ES-I3 (cell line): ENCODE data around the gene MT1G.

ENCODE experiments used
- H3K36me3 ChIP-seq: 2 replicates; pipeline ENCODE4 v1.6.1; 2013; ENCODE audit warnings: mild to moderate bottlenecking, low read length, control low read depth, moderate library complexity; ENCODE audit not compliant: insufficient read depth
- H3K4me1 ChIP-seq: 2 replicates; pipeline ENCODE4 v1.6.1; 2013; ENCODE audit warnings: mild to moderate bottlenecking, control low read depth, low read length; ENCODE audit not compliant: insufficient read depth
- H3K9ac ChIP-seq: 2 replicates; pipeline ENCODE4 v1.6.1; 2013; ENCODE audit warnings: low read depth, mild to moderate bottlenecking, low read length, moderate library complexity
- H3K9me3 ChIP-seq: 2 replicates; pipeline ENCODE4 v1.6.1; 2013; ENCODE audit warnings: mild to moderate bottlenecking, low read length, moderate library complexity; ENCODE audit not compliant: control insufficient read depth, insufficient read depth

MT1G gene

DNA sequence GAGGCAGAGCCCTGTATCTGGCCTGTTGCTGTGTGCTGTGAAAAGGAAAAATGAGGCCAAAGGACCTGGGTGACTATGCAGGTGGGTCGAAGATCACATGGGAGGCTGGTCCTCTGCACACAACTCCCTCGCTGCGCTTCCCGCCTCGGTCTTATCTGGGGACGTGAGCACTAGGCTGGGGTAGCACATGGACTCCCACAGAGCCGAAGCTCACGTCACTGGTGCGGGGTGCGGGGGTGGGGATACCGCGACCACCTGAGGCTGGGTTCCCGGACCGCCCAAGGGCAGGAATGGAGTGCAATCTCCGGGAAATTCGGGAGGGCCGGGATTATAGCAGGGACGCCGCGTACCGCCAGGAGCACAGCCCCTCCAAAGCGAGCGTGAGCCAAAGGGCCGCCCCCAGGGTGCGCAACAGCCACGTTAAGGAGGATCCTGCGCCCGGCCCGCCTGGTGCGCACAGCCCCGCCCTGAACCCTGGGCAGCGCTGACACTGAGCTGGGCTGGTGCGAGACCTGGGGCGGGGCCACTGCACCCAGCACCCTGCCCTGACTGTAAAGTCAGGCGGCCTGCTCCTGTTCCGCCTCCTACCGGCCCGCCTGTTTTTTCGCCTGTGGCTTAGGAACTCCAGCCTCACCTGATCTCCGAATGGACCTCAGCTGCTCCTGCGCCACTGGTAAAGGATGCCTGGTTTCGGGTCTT lies 24.6 kb downstream of the MT1G start:
- H3K9ac ChIP-seq: peak overlapping the region; percentile 49
- no peaks in the 10 kb centered on the region; the same call in 1 of the 2 replicates for H3K4me1 ChIP-seq
- no peaks in the 10 kb centered on the region for H3K9me3 ChIP-seq
- H3K36me3 ChIP-seq: no peaks in the 10 kb centered on the region

DNA sequence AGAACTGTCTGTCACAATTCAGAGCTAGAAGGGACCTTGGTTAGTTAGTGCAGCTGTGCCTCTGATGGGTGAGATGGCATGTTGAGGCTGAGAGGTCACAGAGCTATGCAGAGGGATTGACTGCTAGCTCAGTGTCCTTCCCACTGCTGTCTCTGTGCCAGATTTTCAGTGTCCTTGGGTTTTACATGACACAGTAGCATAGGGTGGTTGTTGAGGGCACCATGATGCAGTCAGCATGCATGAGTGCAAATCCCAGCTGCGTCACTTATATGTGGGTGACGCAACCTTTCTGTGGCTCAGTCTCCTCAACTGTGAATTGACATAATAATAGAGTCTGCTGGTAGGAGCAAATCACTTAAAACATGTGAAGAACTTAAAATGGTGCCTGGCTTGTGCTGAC lies 26.7 kb downstream of the MT1G start:
- Histone ChIP-seq H3K36me3 (no peaks in the 10 kb centered on the region), H3K4me1 (0 out of 2 replicates have a peak, but pooled peaks cover under 1% of the 10 kb centered on the region), H3K9me3 (no peaks in the 10 kb centered on the region), H3K9ac (no peak overlapping the region)

DNA sequence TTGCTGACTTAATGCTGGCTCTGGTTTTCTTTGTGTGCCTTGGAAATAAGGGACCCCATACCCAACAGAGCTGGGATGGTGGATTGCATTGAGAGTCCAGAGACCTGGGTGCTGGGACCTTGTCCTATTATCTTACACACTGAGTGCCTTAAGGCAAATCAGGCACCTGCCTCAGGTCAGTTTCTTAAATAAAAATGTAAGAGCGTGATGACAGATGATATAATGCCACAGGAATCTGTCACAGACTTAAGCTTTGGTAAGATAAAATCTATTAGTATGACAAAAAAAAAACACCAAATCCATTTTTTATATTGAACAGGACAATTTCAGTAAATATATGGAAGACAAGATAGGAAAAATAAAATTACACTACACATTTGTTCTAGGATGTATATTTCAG lies 27.8 kb downstream of the MT1G start:
- Histone ChIP-seq H3K4me1 (0 out of 2 replicates have a peak, but pooled peaks cover 4% of the 10 kb centered on the region), H3K9me3 (no peaks in the 10 kb centered on the region), H3K36me3 (no peaks in the 10 kb centered on the region), H3K9ac (no peak overlapping the region)

DNA sequence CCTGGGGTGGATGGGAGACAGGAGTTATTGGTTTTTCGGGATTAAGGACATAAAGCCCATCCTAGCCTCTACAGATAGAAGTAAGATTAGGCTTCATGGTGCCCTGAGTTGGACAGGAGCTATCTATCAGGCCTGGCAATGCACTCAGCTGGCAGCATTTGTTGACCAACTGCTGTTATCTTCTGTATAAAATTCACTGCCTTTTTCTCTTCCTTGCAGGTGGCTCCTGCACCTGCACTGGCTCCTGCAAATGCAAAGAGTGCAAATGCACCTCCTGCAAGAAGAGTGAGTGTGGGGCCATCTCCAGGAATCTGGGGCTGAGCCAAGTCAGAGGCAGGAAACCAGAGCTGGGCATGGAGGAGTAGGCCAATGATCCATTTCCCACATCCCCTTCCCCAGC lies 28.8 kb downstream of the MT1G start:
- H3K9ac ChIP-seq: no peak overlapping the region
- 0 out of 2 replicates have a peak, but pooled peaks cover 4% of the 10 kb centered on the region for H3K4me1 ChIP-seq
- no peaks in the 10 kb centered on the region for H3K36me3 ChIP-seq
- H3K9me3 ChIP-seq: no peaks in the 10 kb centered on the region

DNA sequence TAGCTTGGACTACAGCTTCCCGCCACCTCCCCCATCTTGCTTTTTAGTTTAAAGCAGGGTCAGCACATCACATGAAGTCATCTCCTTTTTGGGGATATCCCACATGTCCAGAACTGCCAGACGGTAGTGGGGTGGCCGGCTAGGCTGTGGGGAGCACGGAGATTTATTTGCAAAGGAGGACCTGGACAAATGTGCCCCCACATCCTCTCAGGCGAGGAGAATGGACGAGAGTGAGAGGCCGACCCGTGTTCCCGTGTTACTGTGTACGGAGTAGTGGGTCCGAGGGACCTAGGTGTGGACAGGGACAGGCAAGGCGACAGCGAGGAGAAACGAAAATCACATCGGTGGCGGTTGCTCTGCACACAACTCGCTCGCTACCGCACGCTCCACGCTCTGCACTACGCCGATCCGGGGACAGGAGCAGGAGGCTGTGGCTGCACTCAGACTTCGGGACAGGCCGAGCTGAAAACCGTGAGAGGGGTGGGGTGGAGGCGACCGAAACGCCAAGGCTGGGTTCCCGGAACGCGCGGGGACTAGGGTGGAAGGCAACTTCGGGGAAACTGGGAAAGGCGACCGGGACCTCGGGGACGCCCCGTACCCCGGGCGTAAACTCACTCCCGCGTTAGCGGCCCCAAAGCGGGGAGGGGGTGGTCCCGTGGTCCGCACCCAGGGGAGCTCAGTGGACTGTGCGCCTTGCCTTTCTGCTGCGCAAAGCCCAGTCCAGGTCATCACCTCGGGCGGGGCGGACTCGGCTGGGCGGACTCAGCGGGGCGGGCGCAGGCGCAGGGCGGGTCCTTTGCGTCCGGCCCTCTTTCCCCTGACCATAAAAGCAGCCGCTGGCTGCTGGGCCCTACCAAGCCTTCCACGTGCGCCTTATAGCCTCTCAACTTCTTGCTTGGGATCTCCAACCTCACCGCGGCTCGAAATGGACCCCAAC lies 29.8 kb downstream of the MT1G start, which contains the start of gene MT1A:
MT1A (plus strand) TSS at position 853 of the 937 bp plus-strand sequence; CDS start at position 926, 73 bp downstream.
- Histone ChIP-seq H3K4me1 (0 out of 2 replicates have a peak, but pooled peaks cover 4% of the 10 kb centered on the region), H3K36me3 (no peaks in the 10 kb centered on the region), H3K9me3 (no peaks in the 10 kb centered on the region), H3K9ac (peak within 1 kb of the TSS; percentile 39)

DNA sequence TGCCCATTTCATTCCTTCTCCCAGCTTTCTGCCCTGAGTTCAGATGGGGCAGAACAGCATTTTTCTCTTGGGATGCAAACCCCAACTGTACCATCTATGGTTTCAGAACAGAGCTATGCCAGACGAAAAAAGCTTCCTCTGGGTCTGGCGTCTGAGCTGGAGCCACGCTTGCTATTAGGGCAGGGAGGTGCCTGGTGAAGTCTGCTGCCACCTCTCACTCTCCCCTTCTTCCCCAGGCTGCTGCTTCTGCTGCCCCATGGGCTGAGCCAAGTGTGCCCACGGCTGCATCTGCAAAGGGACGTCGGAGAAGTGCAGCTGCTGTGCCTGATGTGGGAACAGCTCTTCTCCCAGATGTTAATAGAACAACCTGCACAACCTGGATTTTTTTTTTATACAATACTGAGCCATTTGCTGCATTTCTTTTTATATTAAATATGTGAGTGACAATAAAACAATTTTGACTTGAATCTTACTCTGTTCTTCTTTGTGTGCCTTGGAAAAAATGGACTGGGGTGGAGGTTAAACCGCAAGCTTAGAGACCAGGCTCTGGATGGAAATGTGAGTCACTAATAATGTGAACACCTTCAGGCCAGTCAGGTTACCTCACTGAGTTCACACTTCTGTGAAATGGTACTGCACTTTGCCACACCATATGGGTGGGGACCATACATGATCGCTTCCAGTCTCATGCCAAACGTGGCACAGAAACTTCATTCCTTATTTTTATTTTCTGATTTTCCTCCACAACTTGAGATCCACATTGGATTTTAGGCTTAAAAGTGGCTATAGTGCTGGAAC lies 31.1 kb downstream of the MT1G start:
- 0 out of 2 replicates have a peak, but pooled peaks cover 4% of the 10 kb centered on the region for H3K4me1 ChIP-seq
- H3K36me3 ChIP-seq: no peaks in the 10 kb centered on the region
- no peak overlapping the region for H3K9ac ChIP-seq
- H3K9me3 ChIP-seq: no peaks in the 10 kb centered on the region

DNA sequence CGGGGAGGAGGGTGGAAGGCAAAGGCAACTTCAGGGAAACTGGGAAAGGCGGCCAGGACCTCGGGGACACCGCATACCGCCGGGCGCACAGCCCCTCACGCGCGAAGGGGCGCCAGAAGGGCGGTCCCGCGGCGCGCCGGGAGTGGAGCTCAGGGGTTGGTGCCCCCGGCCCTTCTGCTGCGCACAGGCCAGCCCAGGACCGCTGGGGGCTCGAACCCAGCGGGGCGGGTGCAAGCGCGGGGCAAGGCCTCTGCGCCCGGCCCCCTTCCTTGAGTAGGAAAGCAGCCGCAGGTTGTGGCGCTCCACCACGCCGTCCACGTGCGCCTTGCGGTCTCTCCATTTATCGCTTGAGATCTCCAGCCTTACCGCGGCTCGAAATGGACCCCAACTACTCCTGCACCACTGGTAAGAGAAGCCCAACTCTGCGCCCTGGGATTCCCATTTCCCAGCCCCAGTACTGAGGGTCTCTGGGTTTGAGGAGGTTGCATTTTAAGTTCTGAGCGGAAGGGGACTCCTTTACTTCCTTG lies 32.4 kb downstream of the MT1G start:
- Histone ChIP-seq H3K9me3 (no peaks in the 10 kb centered on the region), H3K36me3 (no peaks in the 10 kb centered on the region), H3K4me1 (0 out of 2 replicates have a peak, but pooled peaks cover 4% of the 10 kb centered on the region), H3K9ac (peak overlapping the region; percentile 32; the same call in 1 of the 2 replicates)

DNA sequence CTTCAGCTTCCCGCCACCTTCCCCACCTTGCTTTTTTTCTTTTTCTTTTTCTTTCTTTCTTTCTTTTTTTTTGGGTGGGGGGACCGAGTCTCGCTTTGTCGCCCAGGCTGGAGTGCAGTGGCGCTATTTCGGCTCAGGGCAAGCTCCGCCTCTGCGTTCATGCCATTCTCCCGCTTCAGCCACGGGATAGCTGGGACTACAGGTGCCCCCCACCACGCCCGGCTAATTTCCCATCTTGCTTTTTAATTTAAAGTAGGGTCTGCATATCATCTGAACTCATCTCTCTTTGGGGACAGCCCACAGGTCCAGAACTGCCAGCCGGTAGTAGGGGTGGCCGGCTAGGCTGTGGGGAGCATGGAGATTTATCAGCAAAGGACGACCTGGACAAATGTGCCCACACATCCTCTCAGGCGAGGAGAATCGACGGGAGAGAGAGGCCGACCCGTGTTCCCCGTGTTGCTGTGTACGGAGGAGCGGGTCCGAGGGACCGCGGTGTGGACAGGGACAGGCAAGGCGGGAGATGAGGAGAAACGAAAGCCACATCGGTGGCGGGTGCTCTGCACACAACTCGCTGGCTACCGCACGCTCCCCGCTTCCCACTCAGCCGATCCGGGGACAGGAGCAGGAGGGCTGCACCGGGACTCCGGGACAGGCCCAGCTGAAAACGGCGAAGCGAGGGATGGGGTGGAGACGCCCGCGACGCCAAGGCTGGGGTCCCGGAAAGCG lies 33.0 kb downstream of the MT1G start:
- Histone ChIP-seq H3K9ac (peak overlapping the region; percentile 32; the same call in 1 of the 2 replicates), H3K36me3 (no peaks in the 10 kb centered on the region), H3K9me3 (no peaks in the 10 kb centered on the region), H3K4me1 (0 out of 2 replicates have a peak, but pooled peaks cover 4% of the 10 kb centered on the region)

DNA sequence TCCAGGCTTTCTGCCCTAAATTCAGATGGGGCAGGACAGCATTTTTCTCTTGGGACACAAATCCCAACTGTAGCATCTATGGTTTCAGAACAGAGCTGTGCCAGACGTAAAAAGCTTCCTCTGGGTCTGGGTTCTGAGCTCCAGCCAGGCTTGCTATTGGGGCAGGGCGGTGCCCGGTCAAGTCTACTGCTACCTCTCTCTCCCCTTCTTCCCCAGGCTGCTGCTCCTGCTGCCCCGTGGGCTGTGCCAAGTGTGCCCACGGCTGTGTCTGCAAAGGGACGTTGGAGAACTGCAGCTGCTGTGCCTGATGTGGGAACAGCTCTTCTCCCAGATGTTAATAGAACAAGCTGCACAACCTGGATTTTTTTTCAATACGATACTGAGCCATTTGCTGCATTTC lies 34.3 kb downstream of the MT1G start:
- 0 out of 2 replicates have a peak, but pooled peaks cover 4% of the 10 kb centered on the region for H3K4me1 ChIP-seq
- H3K36me3 ChIP-seq: no peaks in the 10 kb centered on the region
- H3K9me3 ChIP-seq: no peaks in the 10 kb centered on the region
- no peak overlapping the region for H3K9ac ChIP-seq

DNA sequence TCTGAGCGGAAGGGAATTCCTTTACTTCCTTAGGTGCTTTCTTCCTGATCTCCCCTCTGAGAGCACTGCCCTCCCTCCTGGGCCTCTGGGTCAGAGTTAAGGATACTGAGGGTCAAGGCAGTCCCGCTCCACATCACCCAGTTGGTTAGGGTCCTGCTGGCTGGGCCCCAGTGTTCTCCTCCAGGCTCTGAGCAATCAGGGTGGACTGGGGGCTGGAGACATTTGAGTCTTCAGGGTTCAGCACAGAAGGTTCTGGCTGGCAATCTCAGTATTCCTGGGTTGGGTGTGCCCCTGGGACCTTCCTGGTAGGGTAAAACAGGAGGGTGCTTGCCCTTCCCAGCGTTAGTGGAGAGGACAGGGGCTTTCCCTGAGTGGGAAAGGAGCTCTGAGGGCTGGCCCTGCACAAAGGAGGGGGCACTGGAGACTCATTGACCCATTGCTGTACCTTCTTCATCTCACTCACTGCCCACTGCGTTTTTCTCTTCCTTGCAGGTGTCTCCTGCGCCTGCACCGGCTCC lies 35.0 kb downstream of the MT1G start:
- Histone ChIP-seq H3K4me1 (0 out of 2 replicates have a peak, but pooled peaks cover 4% of the 10 kb centered on the region), H3K36me3 (no peaks in the 10 kb centered on the region), H3K9ac (peak overlapping the region; percentile 37; the same call in 1 of the 2 replicates), H3K9me3 (no peaks in the 10 kb centered on the region)

DNA sequence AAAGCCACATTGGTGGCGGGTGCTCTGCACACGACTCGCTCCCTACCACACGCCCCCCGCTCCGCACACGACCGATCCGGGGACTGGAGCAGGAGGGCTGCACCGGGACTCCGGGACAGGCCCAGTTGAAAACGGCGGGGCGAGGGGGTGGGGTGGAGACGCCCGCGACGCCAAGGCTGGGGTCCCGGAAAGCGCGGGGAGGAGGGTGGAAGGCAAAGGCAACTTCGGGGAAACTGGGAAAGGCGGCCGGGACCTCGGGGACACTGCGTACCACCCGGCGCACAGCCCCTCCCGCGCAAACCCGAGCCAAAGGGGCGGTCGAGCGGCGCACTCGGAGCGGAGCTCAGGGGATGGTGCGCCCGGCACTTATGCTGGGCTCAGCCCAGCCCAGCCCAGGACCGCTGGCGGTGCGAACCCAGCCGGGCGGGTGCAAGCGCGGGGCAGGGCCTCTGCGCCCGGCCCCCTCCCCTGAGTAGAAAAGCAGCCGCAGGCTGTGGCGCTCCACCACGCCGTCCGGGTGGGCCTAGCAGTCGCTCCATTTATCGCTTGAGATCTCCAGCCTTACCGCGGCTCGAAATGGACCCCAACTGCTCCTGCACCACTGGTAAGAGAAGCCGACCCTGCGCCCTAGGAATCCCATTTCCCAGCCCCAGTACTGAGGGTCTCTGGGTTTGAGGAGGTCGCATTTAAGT lies 35.6 kb downstream of the MT1G start, which contains the start of gene MT1M:
MT1M (plus strand) TSS at position 504 of the 692 bp plus-strand sequence; CDS start at position 577, 73 bp downstream.
- Histone ChIP-seq H3K9ac (peak within 1 kb of the TSS; percentile 37; the same call in 1 of the 2 replicates), H3K36me3 (no peaks in the 10 kb centered on the region), H3K4me1 (0 out of 2 replicates have a peak, but pooled peaks cover 4% of the 10 kb centered on the region), H3K9me3 (no peaks in the 10 kb centered on the region)

DNA sequence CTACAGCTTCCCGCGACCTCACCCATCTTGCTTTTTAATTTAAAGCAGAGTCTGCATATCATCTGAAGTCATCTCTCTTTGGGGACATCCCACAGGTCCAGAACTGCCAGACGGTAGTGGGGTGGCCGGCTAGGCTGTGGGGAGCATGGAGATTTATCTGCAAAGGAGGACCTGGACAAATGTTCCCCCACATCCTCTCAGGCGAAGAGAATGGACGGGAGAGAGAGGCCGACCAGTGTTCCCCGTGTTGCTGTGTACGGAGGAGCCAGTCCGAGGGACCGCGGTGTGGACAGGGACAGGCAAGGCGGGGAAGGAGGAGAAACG lies 36.1 kb downstream of the MT1G start:
- H3K4me1 ChIP-seq: peaks cover 8% of the 10 kb centered on the region; the same call in 1 of the 2 replicates

More for the DNA sequence above, 36.1 kb downstream of the MT1G start:
- H3K36me3 ChIP-seq: no peaks in the 10 kb centered on the region
- H3K9ac ChIP-seq: peak overlapping the region; percentile 37; the same call in 1 of the 2 replicates
- no peaks in the 10 kb centered on the region for H3K9me3 ChIP-seq
